ES-I3 (cell line): ENCODE results near the gene GRID1.
"Not testable (repeated sequence)": the region's sequence is repeated elsewhere in the genome, so short reads cannot be mapped to it uniquely, and the experiment has no call there.

Source experiments
- H3K36me3 ChIP-seq: 2 replicates; pipeline ENCODE4 v1.6.1; 2013; ENCODE audit warnings: mild to moderate bottlenecking, low read length, control low read depth, moderate library complexity; ENCODE audit not compliant: insufficient read depth
- H3K4me1 ChIP-seq: 2 replicates; pipeline ENCODE4 v1.6.1; 2013; ENCODE audit warnings: mild to moderate bottlenecking, control low read depth, low read length; ENCODE audit not compliant: insufficient read depth
- H3K9ac ChIP-seq: 2 replicates; pipeline ENCODE4 v1.6.1; 2013; ENCODE audit warnings: low read depth, mild to moderate bottlenecking, low read length, moderate library complexity
- H3K9me3 ChIP-seq: 2 replicates; pipeline ENCODE4 v1.6.1; 2013; ENCODE audit warnings: mild to moderate bottlenecking, low read length, moderate library complexity; ENCODE audit not compliant: control insufficient read depth, insufficient read depth

The GRID1 gene

DNA sequence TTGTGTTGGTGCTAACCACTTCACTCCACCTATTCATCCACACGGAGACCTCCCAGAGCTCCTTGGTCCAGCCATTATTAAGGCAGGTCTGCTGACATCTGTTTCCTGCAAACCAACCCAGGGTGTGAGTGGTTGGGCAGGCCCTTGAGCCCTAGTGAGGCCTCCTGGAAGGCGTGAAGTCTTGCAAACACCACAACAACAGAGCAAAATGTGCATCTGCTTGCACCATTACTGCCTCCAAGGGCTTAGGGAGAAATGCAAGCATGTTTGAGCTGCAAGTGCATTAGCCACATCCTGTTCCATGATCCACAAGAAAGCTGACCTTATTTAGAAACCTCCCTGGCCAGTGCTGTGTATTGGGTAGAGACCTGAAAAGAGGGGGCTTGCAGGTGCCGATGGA lies 325.5 kb downstream of the GRID1 start:
- Histone ChIP-seq H3K9ac (no peak overlapping the region), H3K9me3 (no peaks in the 10 kb centered on the region), H3K4me1 (no peaks in the 10 kb centered on the region), H3K36me3 (no peaks in the 10 kb centered on the region)

DNA sequence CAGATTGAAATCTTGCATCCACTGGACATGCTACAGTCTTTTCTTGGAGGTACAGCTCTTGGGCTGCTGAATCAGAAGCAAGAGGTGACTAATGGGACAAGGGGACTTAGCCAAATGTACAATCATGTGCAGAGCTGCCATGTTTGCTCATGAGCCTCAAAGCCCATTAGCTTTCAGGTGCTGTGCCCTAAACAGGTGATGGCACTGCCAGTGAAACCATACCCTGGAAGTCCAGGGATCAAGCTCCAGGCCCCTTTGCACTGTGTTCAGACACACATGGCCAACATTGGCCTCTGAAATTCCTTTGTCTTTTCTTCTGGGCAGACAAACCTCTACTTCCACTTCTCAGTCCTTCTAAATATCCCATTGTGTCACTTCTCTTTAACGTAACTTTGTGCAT lies 328.2 kb downstream of the GRID1 start:
- no peaks in the 10 kb centered on the region for H3K36me3 ChIP-seq
- no peaks in the 10 kb centered on the region for H3K4me1 ChIP-seq
- H3K9me3 ChIP-seq = no peaks in the 10 kb centered on the region
- H3K9ac ChIP-seq = no peak overlapping the region

DNA sequence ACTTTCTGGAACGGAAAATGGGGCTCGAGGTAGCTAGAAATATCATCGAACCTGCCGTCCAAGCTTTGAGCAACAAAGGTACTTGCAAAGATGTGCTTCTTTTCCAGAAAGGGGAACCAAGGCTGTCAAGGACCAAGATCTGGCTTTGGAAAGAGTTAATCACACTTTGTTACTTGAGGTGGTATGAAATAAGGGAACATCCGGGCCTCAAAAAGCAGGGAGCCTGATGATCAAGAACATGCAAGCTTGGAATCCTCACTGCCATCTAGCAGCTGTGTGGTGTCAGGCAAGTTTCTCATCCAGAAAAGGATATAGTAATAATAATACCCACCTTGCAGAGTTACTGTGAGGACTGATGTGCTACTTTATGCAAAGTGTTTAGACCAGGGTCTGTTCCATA lies 329.5 kb downstream of the GRID1 start:
- Histone ChIP-seq H3K9me3 (no peaks in the 10 kb centered on the region), H3K9ac (no peak overlapping the region), H3K36me3 (no peaks in the 10 kb centered on the region), H3K4me1 (no peaks in the 10 kb centered on the region)

DNA sequence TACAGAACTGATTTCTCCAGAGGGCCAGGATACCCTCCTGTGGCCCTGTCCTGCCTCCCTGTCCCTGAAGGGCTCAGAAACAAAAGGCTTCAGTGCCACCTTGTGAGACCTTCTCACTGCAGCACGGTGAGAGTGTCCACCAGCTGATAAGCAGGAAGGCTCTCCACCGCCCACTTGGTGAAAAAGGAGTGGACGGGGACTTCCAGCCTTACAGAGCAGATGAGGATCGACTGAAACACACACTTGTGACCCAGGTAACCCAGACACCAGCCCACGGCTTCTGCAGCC lies 330.1 kb downstream of the GRID1 start:
- no peaks in the 10 kb centered on the region for H3K36me3 ChIP-seq
- no peaks in the 10 kb centered on the region for H3K4me1 ChIP-seq
- H3K9ac ChIP-seq = no peak overlapping the region
- H3K9me3 ChIP-seq = peaks cover 3% of the 10 kb centered on the region; the same call in 1 of the 2 replicates

DNA sequence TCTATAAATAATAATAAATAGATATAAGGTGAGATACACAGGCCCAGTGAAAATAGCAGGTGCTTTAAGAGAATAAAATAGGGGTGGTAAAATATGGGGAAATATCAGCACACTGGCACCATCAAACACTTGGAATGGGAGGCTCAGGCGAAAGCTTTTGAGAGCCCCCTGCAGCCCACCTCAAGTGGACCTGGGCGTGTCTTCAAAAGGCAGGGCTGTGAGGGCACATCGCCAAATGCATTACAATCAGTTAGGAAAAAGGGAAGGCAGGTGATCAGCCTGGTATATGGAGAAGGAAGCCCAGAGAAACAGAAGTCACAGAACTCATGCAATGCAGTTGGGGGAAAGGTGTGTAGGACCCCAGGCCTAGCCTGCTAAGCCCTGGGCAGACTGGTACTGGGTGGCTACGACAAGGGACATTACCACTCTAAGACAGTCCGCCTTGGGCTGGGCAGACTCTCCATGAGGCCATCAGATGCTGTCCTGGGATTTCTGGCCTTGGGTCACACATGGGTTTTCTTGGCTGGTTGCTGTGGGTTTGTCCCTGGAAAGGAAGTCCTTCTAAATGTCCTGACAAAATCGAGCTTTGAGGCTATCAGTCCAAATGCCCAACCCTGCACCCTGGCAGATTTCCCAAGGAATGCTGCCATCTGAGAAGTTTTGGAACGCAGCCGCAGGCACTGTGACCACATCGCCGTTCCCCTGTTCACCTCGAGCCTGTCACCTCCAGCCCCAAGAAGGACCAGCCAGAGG lies 330.6 kb downstream of the GRID1 start:
- H3K36me3 ChIP-seq = no peaks in the 10 kb centered on the region
- H3K9me3 ChIP-seq = peaks cover 5% of the 10 kb centered on the region; the same call in 1 of the 2 replicates
- no peak overlapping the region for H3K9ac ChIP-seq
- H3K4me1 ChIP-seq = no peaks in the 10 kb centered on the region

DNA sequence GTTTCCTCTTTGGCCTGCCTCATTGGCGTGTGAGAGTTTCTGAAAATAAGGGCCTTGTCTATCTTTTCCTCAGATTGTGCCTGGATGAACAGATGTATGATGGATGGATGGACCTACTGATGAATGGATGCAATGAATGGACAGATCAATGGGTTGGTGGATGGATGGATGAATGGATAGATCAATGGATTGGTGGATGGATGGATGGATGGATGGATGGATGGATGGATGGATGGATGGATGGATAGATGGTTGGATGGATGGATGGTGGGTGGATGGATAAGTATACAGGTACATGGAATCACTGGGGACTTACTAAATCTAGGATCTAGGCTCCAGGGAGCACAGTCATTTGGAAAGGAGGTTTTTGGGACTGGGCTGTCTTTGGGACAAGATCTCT lies 331.9 kb downstream of the GRID1 start:
- H3K4me1 ChIP-seq = no peaks in the 10 kb centered on the region
- no peak overlapping the region for H3K9ac ChIP-seq
- peaks cover 5% of the 10 kb centered on the region; the same call in 1 of the 2 replicates for H3K9me3 ChIP-seq
- H3K36me3 ChIP-seq = no peaks in the 10 kb centered on the region

DNA sequence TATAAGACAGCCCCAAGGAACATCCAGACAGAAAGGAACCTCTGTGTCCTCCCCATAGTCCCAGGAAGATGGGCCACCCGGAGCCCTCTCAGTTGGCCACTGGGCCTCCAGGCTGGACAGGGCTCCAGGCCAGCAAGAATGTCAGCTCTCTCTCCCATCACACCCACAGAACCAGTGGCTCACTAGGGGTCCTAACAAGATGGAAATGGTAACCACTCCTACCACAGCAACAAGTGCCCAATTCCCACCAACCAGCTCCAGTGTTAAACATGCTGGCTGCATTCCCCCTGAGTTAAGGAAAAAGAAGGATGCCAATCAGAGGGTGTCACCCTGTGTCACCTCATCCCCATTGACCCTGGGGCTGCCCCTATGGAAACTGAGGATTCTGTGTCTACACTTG lies 333.0 kb downstream of the GRID1 start:
- no peaks in the 10 kb centered on the region for H3K4me1 ChIP-seq
- peaks cover 9% of the 10 kb centered on the region; the same call in 1 of the 2 replicates for H3K9me3 ChIP-seq
- no peak overlapping the region for H3K9ac ChIP-seq
- no peaks in the 10 kb centered on the region for H3K36me3 ChIP-seq

DNA sequence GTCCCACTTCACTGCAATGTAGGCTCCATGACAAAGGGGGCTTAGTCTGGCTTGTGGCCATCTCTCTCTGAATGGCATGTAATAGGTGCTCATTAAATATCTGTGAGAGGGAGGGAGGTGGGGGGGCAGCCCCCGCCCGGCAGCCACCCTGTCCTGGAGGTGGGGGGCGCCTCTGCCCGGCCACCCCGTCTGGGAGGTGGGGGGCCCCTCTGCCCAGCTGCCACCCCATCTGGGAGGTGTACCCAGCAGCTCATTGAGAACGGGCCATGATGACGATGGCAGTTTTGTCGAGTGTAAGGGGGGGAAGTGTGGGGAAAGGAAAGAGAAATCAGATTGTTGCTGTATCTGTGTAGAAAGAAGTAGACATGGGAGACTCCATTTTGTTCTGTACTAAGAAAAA lies 334.5 kb downstream of the GRID1 start:
- not testable (repeated sequence) for H3K36me3 ChIP-seq, H3K9me3 ChIP-seq, H3K9ac ChIP-seq, H3K4me1 ChIP-seq

DNA sequence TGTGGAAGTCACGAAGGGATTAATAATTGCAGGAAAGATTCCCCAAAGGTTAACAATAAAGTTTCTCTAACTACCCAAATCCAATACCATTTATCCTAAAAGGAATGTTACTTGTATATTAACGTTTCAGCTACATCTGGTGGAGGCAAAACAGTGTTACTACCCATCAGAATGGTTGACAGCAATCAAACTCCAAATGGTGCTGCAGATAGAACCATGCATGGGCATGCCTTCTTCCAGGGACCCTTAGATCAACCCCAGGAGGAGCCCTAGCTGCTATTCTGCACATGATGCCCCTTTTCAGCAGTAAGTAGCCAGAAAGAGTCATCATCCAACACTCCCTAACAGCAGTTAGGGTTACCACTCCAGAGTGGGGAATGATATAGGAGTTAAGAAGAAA lies 336.3 kb downstream of the GRID1 start:
- H3K36me3 ChIP-seq = no peaks in the 10 kb centered on the region
- no peaks in the 10 kb centered on the region for H3K4me1 ChIP-seq
- H3K9me3 ChIP-seq = peaks cover 9% of the 10 kb centered on the region; the same call in 1 of the 2 replicates
- no peak overlapping the region for H3K9ac ChIP-seq

DNA sequence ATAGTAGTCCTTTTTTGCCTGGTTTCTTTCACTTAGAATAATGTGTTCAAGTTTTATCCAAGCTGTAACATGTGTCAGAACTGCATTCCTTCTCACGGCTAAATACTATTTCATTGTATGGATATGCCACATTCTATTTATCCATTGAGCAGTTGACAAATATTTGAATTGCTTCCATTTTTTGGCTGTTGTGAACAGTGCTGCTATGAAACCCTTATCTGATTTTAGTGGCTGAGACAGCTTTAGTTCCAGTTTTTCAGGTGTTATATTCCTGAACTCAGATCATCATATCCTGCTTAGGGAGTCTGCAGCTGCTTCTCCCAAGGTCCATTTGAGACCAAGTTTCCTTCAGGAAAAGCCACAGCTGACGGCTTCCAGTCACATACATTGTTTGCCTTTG lies 339.2 kb downstream of the GRID1 start:
- Histone ChIP-seq H3K36me3 (no peaks in the 10 kb centered on the region), H3K9me3 (peaks cover 9% of the 10 kb centered on the region; the same call in 1 of the 2 replicates), H3K4me1 (no peaks in the 10 kb centered on the region), H3K9ac (no peak overlapping the region)

DNA sequence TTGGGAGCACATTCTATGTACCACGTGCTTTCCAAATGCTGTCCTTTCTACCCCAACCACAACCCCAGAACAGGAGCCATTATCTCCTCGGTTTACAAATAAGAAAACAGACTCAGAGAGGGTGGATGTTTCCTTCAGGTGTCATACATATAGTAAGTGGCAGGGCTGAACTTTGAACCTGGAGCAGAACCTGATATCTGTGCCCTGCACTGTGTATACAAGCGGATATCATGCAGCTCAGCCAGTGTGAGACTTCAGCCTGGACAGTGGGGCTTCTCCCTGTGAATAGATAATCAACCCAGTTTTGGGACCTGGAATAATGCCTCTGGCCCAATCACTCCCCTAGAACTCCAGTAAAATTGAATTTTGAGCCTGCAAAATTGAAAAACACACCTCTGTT lies 341.1 kb downstream of the GRID1 start:
- Histone ChIP-seq H3K9ac (no peak overlapping the region), H3K9me3 (0 out of 2 replicates have a peak, but pooled peaks cover 4% of the 10 kb centered on the region), H3K4me1 (no peaks in the 10 kb centered on the region), H3K36me3 (no peaks in the 10 kb centered on the region)

DNA sequence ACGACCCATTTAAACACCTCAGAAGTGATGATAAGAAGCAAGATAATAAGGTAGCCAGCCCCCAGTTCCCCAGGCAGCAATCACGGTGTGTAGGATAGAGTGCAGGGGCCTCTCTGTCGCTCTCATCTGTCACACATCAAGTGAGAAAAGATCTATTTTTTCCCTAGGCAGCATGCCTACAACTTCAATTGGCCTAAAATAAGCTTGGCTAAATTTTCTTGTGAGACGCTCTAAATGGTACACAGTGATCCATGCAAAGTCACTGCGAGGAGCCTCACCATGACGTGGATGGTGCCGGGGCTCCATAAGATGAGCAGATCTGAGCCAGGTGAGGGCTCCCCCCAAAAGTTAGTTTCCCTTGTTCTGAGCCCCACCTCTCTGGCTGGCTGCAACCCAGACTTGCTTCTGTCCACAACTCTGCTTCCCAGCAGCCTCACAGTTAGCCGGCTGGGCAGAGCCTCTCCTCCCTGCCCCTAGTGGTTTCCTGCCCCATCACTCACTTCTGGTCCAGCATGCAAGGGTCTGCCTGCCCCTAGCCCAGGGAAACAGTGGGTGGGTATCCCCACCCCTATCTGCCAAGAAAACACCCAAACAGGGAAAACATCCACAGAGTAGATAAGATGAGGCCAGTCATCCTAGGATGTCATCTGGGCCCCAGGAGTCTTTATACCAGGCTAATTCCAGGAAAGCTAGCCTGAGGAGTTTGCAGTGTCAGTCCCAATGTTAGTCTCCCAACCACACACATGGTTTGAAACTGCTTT lies 342.1 kb downstream of the GRID1 start:
- Histone ChIP-seq H3K9me3 (0 out of 2 replicates have a peak, but pooled peaks cover 3% of the 10 kb centered on the region), H3K4me1 (no peaks in the 10 kb centered on the region), H3K9ac (no peak overlapping the region), H3K36me3 (no peaks in the 10 kb centered on the region)

DNA sequence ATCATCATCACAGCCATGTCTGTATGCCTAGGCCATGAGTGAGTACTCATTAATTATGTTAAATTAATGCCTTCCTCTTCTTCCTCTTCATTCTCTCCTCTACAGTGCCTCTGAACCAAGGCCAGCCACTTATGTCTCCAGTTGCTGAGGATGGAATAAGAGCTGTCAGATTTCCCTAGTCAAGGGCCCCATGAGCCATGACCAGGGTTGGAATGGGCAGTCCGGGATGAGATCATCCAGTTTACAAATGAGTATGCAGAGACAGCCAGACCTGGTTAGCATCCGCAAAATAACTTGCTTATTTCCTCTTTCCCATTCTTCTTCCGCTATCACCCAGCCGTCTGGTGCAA lies 342.7 kb downstream of the GRID1 start:
- Histone ChIP-seq H3K36me3 (no peaks in the 10 kb centered on the region), H3K9me3 (no peaks in the 10 kb centered on the region), H3K9ac (no peak overlapping the region), H3K4me1 (no peaks in the 10 kb centered on the region)

DNA sequence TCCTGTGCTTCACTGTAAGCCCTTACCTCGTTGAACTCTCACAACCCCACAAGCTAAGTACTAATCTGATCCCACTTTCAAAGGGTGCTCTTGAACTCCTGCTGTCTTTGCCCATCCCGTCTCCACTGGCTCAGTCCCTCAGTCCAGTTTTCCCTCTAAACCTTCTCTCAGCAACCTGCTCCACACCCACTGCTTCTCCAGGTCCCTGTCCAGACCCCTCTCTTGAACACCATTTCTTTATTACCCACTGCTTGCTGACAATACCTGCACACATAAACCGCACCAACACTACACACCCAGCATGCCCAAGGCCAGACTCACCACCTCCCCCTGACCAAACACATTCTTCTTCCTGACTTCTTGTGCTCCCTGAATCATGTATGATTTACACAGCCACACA lies 343.3 kb downstream of the GRID1 start:
- no peak overlapping the region for H3K9ac ChIP-seq
- H3K4me1 ChIP-seq = no peaks in the 10 kb centered on the region
- H3K36me3 ChIP-seq = no peaks in the 10 kb centered on the region
- no peaks in the 10 kb centered on the region for H3K9me3 ChIP-seq

DNA sequence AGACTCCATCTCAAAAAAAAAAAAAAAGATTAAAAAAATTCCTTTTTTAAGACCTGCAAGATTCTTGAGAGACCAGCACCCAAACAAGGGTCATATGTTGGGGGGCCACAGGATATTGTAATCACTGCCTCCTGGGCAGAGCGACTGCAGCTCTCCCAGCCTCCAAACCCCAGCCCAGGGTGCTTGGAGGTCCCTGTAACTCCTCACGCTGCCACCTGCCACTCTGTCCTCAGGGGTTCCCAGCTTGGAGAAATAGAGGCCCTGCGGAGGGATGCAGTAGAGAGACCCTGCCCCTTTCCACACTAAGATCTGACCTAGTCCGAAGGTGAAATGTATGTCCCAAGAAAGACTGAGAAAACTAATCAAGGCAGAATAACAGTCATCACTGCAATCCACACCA lies 343.7 kb downstream of the GRID1 start:
- no peaks in the 10 kb centered on the region for H3K4me1 ChIP-seq
- no peaks in the 10 kb centered on the region for H3K36me3 ChIP-seq
- H3K9me3 ChIP-seq = no peaks in the 10 kb centered on the region
- H3K9ac ChIP-seq = no peak overlapping the region
